K562 (cell line): ENCODE results near the gene C2orf42. TPM values are rescaled to one million over a fixed set of nuclear protein-coding genes. Genes with fewer than 3 reads are reported as not detected.

ENCODE experiments used
- CBFB ChIP-seq: sonication (generic); formaldehyde crosslinking; IDR thresholded peaks from 2 replicates; pipeline ENCODE4 v1.4.0; 2020; ENCODE audit warnings: mild to moderate bottlenecking, missing genetic modification reagents
- ETV5 ChIP-seq: sonication (generic); formaldehyde crosslinking; IDR thresholded peaks from 2 replicates; pipeline ENCODE4 v1.4.0; 2020; ENCODE audit warnings: low read depth, mild to moderate bottlenecking, missing genetic modification reagents
- FUS ChIP-seq: fragments of 200-400 bp; formaldehyde crosslinking; optimal IDR thresholded peaks from 2 replicates; pipeline ENCODE3; 2017; ENCODE audit warnings: low read depth, low read length
- KLF10 ChIP-seq: fragments of 250-450 bp; sonication (Bioruptor Pico); IDR thresholded peaks from 2 replicates; pipeline ENCODE4 v1.6.1; 2021; ENCODE audit warnings: matching md5 sums
- NR1H2 ChIP-seq: sonication (generic); formaldehyde crosslinking; IDR thresholded peaks from 2 replicates; pipeline ENCODE4 v1.4.0; 2020; ENCODE audit warnings: mild to moderate bottlenecking, missing genetic modification reagents
- NR2F6 ChIP-seq: fragments of 450-650 bp; formaldehyde crosslinking; IDR thresholded peaks from 2 replicates; pipeline ENCODE4 v1.4.0; 2020; ENCODE audit warnings: mild to moderate bottlenecking
- NUFIP1 ChIP-seq: fragments of 450-650 bp; IDR thresholded peaks from 2 replicates; pipeline ENCODE4 v1.6.1; 2018; ENCODE audit not compliant: partially characterized antibody
- PML ChIP-seq: IDR thresholded peaks from 2 replicates; pipeline ENCODE4 v1.6.1; 2012; ENCODE audit warnings: low read length, inconsistent platforms
- POLR2A ChIP-seq: fragments of 450-650 bp; conservative IDR thresholded peaks from 2 replicates; pipeline ENCODE4 v1.6.1; 2016
- SIN3B ChIP-seq: fragments of 450-650 bp; IDR thresholded peaks from 2 replicates; pipeline ENCODE4 v1.6.1; 2017; ENCODE audit warnings: low read depth, mild to moderate bottlenecking, moderate library complexity
- ZBED1 ChIP-seq: IDR thresholded peaks from 2 replicates; pipeline ENCODE4 v1.6.1; 2014
- ZBTB7A ChIP-seq: IDR thresholded peaks from 2 replicates; pipeline ENCODE4 v1.6.1; 2011; ENCODE audit warnings: low read depth, mild to moderate bottlenecking, low read length, moderate library complexity, borderline replicate concordance; ENCODE audit not compliant: control insufficient read depth
- ZNF232 ChIP-seq: sonication (generic); formaldehyde crosslinking; IDR thresholded peaks from 2 replicates; pipeline ENCODE4 v1.8.0; 2022; ENCODE audit warnings: mild to moderate bottlenecking, missing genetic modification reagents
- polyA plus RNA-seq, 8 experiments: library from polyadenylated mRNA; depleted of rRNA in 4 of 8; stranded (reverse) in 5 of 8; unstranded in 3 of 8; fragments of >200 nt; fragmentation: Nextera tagmentation in 2 of 8; fragmentation: Illumina TruSeq in 1 of 8; extraction: Ambion mirVana in 2 of 8; extraction: Trizol in 1 of 8; gene quantifications; 2 replicates each; pipeline versions ENCODE4 v1.2.1 to v1.2.3, GENCODE V29; 2011 to 2014; ENCODE audit warnings: inconsistent platforms in 1 of 8, missing spikeins in 1 of 8
- total RNA-seq, 7 experiments: library from RNA; depleted of rRNA in 6 of 7; stranded (reverse); fragments of >200 nt in 6 of 7; fragmentation: Illumina TruSeq in 2 of 7; extraction: Trizol in 2 of 7; gene quantifications; 2 replicates each; pipeline versions ENCODE4 v1.2.1 to v1.2.3, GENCODE V29; 2011 to 2021; ENCODE audit warnings: low replicate concordance in 1 of 7
- TF ChIP-seq, protein P1 (sequence below): fragments of 200-600 bp; sonication (generic); IDR thresholded peaks from one replicate; pipeline ENCODE4 v1.6.1; 2012; ENCODE audit warnings: mild to moderate bottlenecking, low read depth, low read length, inconsistent platforms
- TF ChIP-seq, protein P2 (sequence below): fragments of 450-650 bp; IDR thresholded peaks from 2 replicates; pipeline ENCODE4 v1.6.1; 2016
- TF ChIP-seq, protein P3 (sequence below): fragments of 250-450 bp; sonication (Bioruptor Pico); IDR thresholded peaks from 2 replicates; pipeline ENCODE4 v1.5.1; 2021; ENCODE audit warnings: mild to moderate bottlenecking

Gene C2orf42
- total and polyA plus RNA-seq, 9 of the 15 experiments (the other 6 are each of a cell fraction or from before 2014, with no cell fraction given): 4.6 to 10.9 (median 7.5) TPM

DNA sequence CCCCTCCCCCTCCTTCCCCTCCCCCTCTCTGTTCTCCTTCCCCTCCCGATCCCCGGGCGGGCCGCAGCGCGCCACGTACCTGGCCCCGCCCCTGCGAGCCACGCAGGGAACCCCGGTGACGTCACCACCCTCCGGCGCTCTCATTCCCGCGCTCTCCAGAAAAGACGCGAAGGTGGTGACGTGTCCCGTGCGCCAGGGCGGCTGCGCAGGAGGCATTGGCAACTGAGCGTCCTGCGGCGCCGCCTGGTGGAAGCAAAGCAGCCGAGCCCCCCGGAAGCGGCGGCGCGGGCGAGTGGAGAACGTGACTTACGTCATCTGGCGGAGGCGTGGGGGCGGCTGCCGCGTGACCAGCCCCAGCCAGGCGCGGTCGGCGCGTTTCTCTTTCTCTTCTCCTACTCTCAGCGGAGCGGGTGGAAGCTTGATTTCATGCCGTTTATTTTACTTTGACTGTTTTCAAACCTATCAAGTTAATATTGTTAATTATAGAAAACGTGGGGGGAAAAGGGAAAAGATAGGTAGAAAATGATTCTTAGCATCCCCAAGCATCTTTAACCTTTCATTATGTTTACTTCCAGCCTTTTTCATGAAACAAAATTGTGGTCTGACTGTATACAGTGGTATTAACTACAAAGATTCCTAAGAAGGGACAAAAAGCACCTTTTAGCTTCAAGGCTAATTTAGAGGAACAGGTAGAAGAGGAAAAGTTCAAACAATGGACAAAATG, 48.1 kb downstream of the C2orf42 start (continued):
- TF ChIP-seq, protein P1, sequence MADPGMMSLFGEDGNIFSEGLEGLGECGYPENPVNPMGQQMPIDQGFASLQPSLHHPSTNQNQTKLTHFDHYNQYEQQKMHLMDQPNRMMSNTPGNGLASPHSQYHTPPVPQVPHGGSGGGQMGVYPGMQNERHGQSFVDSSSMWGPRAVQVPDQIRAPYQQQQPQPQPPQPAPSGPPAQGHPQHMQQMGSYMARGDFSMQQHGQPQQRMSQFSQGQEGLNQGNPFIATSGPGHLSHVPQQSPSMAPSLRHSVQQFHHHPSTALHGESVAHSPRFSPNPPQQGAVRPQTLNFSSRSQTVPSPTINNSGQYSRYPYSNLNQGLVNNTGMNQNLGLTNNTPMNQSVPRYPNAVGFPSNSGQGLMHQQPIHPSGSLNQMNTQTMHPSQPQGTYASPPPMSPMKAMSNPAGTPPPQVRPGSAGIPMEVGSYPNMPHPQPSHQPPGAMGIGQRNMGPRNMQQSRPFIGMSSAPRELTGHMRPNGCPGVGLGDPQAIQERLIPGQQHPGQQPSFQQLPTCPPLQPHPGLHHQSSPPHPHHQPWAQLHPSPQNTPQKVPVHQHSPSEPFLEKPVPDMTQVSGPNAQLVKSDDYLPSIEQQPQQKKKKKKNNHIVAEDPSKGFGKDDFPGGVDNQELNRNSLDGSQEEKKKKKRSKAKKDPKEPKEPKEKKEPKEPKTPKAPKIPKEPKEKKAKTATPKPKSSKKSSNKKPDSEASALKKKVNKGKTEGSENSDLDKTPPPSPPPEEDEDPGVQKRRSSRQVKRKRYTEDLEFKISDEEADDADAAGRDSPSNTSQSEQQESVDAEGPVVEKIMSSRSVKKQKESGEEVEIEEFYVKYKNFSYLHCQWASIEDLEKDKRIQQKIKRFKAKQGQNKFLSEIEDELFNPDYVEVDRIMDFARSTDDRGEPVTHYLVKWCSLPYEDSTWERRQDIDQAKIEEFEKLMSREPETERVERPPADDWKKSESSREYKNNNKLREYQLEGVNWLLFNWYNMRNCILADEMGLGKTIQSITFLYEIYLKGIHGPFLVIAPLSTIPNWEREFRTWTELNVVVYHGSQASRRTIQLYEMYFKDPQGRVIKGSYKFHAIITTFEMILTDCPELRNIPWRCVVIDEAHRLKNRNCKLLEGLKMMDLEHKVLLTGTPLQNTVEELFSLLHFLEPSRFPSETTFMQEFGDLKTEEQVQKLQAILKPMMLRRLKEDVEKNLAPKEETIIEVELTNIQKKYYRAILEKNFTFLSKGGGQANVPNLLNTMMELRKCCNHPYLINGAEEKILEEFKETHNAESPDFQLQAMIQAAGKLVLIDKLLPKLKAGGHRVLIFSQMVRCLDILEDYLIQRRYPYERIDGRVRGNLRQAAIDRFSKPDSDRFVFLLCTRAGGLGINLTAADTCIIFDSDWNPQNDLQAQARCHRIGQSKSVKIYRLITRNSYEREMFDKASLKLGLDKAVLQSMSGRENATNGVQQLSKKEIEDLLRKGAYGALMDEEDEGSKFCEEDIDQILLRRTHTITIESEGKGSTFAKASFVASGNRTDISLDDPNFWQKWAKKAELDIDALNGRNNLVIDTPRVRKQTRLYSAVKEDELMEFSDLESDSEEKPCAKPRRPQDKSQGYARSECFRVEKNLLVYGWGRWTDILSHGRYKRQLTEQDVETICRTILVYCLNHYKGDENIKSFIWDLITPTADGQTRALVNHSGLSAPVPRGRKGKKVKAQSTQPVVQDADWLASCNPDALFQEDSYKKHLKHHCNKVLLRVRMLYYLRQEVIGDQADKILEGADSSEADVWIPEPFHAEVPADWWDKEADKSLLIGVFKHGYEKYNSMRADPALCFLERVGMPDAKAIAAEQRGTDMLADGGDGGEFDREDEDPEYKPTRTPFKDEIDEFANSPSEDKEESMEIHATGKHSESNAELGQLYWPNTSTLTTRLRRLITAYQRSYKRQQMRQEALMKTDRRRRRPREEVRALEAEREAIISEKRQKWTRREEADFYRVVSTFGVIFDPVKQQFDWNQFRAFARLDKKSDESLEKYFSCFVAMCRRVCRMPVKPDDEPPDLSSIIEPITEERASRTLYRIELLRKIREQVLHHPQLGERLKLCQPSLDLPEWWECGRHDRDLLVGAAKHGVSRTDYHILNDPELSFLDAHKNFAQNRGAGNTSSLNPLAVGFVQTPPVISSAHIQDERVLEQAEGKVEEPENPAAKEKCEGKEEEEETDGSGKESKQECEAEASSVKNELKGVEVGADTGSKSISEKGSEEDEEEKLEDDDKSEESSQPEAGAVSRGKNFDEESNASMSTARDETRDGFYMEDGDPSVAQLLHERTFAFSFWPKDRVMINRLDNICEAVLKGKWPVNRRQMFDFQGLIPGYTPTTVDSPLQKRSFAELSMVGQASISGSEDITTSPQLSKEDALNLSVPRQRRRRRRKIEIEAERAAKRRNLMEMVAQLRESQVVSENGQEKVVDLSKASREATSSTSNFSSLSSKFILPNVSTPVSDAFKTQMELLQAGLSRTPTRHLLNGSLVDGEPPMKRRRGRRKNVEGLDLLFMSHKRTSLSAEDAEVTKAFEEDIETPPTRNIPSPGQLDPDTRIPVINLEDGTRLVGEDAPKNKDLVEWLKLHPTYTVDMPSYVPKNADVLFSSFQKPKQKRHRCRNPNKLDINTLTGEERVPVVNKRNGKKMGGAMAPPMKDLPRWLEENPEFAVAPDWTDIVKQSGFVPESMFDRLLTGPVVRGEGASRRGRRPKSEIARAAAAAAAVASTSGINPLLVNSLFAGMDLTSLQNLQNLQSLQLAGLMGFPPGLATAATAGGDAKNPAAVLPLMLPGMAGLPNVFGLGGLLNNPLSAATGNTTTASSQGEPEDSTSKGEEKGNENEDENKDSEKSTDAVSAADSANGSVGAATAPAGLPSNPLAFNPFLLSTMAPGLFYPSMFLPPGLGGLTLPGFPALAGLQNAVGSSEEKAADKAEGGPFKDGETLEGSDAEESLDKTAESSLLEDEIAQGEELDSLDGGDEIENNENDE: no peak
- TF ChIP-seq CBFB (CRISPR knock-in tag) (no peak), FUS (peak; percentile 71), NR2F6 (no peak), ZNF232 (no peak), KLF10 (no peak), NR1H2 (CRISPR knock-in tag) (no peak), POLR2A (peak; percentile 85), PML (peak; percentile 75), ZBED1 (no peak), NUFIP1 (no peak), SIN3B (peak; percentile 72), ETV5 (CRISPR knock-in tag) (peak; percentile 100), ZBTB7A (no peak; the same call in none of the 2 replicates)
- TF ChIP-seq, protein P2, sequence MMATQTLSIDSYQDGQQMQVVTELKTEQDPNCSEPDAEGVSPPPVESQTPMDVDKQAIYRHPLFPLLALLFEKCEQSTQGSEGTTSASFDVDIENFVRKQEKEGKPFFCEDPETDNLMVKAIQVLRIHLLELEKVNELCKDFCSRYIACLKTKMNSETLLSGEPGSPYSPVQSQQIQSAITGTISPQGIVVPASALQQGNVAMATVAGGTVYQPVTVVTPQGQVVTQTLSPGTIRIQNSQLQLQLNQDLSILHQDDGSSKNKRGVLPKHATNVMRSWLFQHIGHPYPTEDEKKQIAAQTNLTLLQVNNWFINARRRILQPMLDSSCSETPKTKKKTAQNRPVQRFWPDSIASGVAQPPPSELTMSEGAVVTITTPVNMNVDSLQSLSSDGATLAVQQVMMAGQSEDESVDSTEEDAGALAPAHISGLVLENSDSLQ: no peak
- TF ChIP-seq, protein P3, sequence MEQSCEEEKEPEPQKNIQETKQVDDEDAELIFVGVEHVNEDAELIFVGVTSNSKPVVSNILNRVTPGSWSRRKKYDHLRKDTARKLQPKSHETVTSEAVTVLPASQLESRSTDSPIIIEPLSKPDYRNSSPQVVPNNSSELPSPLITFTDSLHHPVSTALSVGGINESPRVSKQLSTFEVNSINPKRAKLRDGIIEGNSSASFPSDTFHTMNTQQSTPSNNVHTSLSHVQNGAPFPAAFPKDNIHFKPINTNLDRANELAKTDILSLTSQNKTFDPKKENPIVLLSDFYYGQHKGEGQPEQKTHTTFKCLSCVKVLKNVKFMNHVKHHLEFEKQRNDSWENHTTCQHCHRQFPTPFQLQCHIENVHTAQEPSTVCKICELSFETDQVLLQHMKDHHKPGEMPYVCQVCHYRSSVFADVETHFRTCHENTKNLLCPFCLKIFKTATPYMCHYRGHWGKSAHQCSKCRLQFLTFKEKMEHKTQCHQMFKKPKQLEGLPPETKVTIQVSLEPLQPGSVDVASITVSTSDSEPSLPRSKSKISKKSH (CRISPR knock-in tag): no peak
